Measurements from ENCODE around the gene CALM3. TPM values are rescaled to one million over a fixed set of nuclear protein-coding genes. Genes with fewer than 3 reads are reported as not detected.

Gene CALM3
- polyA plus RNA-seq, 10 donors, result 173 to 292 (median 221) TPM

Other genes with a start within 250 kb of the CALM3 start
- gene CCDC8, start 187.8 kb upstream of the CALM3 start, polyA plus RNA-seq (ENCODE audit: insufficient read length in 10 of 10), result 10 to 100 TPM; 48.0 to 74.7 (median 61.4) TPM
- under 1 TPM; 0.24 to 0.70 (median 0.40) TPM for gene PNMA8C, start 172.4 kb upstream of the CALM3 start, polyA plus RNA-seq (ENCODE audit: insufficient read length in 10 of 10)
- 10 to 100 TPM; 27.2 to 52.9 (median 43.9) TPM for gene PNMA8A, start 129.8 kb upstream of the CALM3 start, polyA plus RNA-seq (ENCODE audit: insufficient read length in 10 of 10)
- gene PNMA8B, start 105.5 kb upstream of the CALM3 start, polyA plus RNA-seq (ENCODE audit: insufficient read length in 10 of 10), result 1 to 10 TPM; 2.0 to 4.9 (median 3.1) TPM
- 1 to 10 TPM; 1.8 to 4.8 (median 3.4) TPM for gene PTGIR, start 23.8 kb downstream of the CALM3 start, polyA plus RNA-seq (ENCODE audit: insufficient read length in 10 of 10)
- 1 to 10 TPM in 1 of 10 donors, under 1 TPM in 2, not detected in 7; 0.65 to 1.9 (median 0.80) TPM for gene GNG8, start 34.9 kb downstream of the CALM3 start, polyA plus RNA-seq (ENCODE audit: insufficient read length in 10 of 10)
- gene DACT3, start 59.9 kb downstream of the CALM3 start, polyA plus RNA-seq (ENCODE audit: insufficient read length in 10 of 10), result 10 to 100 TPM; 11.1 to 22.7 (median 14.4) TPM
- gene PRKD2, start 115.8 kb downstream of the CALM3 start, polyA plus RNA-seq (ENCODE audit: insufficient read length in 10 of 10), result 10 to 100 TPM; 17.4 to 32.9 (median 20.5) TPM
- gene FKRP, start 144.7 kb downstream of the CALM3 start, polyA plus RNA-seq (ENCODE audit: insufficient read length in 10 of 10), result 10 to 100 TPM; 12.5 to 21.1 (median 16.7) TPM
- gene STRN4, start 145.1 kb downstream of the CALM3 start, polyA plus RNA-seq (ENCODE audit: insufficient read length in 10 of 10), result 10 to 100 TPM; 39.6 to 61.4 (median 45.5) TPM
- gene SLC1A5, start 187.3 kb downstream of the CALM3 start, polyA plus RNA-seq (ENCODE audit: insufficient read length in 10 of 10), result 10 to 100 TPM; 17.0 to 33.9 (median 21.3) TPM
- gene AP2S1, start 249.5 kb downstream of the CALM3 start, polyA plus RNA-seq (ENCODE audit: insufficient read length in 10 of 10), result 10 to 100 TPM; 40.2 to 80.4 (median 54.6) TPM